Measurements from ENCODE around the gene IPO4. TPM values are rescaled to one million over a fixed set of nuclear protein-coding genes. Genes with fewer than 3 reads are reported as not detected.

The IPO4 gene
- total and polyA plus RNA-seq, 9 of the 15 experiments (the other 6 are each of a cell fraction or from before 2014, with no cell fraction given) = 7.3 to 122 (median 31.8) TPM

- TF ChIP-seq ZNF280B (CRISPR knock-in tag; IDR thresholded peaks at IDR 0.05) (0 out of 2 replicates have a peak, but pooled peaks have one; percentile 9), CCAR2 (IDR thresholded peaks at IDR 0.05; ENCODE audit: low read depth, low read length) (no peak), BRD9 (IDR thresholded peaks at IDR 0.05; ENCODE audit: low read depth, partially characterized antibody) (peak; percentile 47), KLF6 (CRISPR knock-in tag; IDR thresholded peaks at IDR 0.05; ENCODE audit: borderline replicate concordance) (no peak), ELK1 (CRISPR knock-in tag; IDR thresholded peaks at IDR 0.05) (no peak), TBL1XR1 (IDR thresholded peaks at IDR 0.05; ENCODE audit: low read length in 2 of 2) (peak in 1 of 2 experiments; percentile 40; a peak in 1 of 4 replicates), ZNF24 (IDR thresholded peaks at IDR 0.05) (no peak), CBX3 (IDR thresholded peaks at IDR 0.05; ENCODE audit: borderline replicate concordance in 1 of 2, low read length in 2 of 2) (no peak), SMARCE1 (IDR thresholded peaks at IDR 0.05) (no peak; the same call in 1 of the 2 replicates), CHD2 (IDR thresholded peaks at IDR 0.05; ENCODE audit: low read depth, low read length) (peak; percentile 86), ZFP36 (IDR thresholded peaks at IDR 0.05; ENCODE audit: low read depth, low read length, partially characterized antibody) (no peak), ZBTB33 (CRISPR knock-in tag; IDR thresholded peaks at IDR 0.05) (no peak), ZFP1 (CRISPR knock-in tag; IDR thresholded peaks at IDR 0.05) (no peak), POLR2B (IDR thresholded peaks at IDR 0.05; ENCODE audit: low read depth, partially characterized antibody) (peak; percentile 93), POLR3G (IDR thresholded peaks at IDR 0.05; ENCODE audit: extremely low read depth, insufficient read length, insufficient replicate concordance) (no peak), CREB3L1 (IDR thresholded peaks at IDR 0.05; ENCODE audit: borderline replicate concordance, low read depth) (peak; percentile 53; the same call in 1 of the 2 replicates), ZNF561 (CRISPR knock-in tag; conservative IDR thresholded peaks at IDR 0.05) (no peak), KAT7 (CRISPR knock-in tag; IDR thresholded peaks at IDR 0.05; ENCODE audit: borderline replicate concordance) (no peak), RBM17 (IDR thresholded peaks at IDR 0.05; ENCODE audit: borderline replicate concordance, low read depth, low read length) (no peak), MAX (CRISPR knock-in tag; IDR thresholded peaks at IDR 0.05) (peak; percentile 57), STAG1 (CRISPR knock-in tag; IDR thresholded peaks at IDR 0.05; ENCODE audit: borderline replicate concordance) (no peak)
Observed at GRCh38 chr14:24212924-24213865, 24.6 kb upstream of the IPO4 start, which contains the start of gene CHMP4A (continued).
